ENCODE data around the gene NEUROD6. TPM values are rescaled to one million over a fixed set of nuclear protein-coding genes. Genes with fewer than 3 reads are reported as not detected.

NEUROD6 gene
- total RNA-seq, 1 donor from 2014 or later: not detected

DNA sequence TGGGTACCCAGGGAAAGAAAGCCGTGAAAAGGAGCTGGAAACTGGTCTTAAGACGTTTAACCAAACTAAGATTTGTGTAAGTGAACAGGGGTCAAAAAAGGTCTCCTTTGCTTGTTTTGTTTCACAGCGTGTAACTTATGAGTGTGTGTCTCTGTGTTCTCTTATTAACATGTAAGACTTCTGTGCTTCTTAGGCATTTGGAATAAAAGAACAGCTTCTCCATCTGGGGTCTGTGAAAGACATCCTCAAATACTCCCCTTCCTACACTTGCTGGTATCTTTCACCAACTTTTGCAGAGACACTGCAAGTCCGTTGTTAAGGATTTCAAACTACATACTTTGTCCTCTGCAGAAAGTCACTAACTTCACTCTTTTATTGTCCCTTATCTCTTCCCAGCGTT is 615 bp upstream of the NEUROD6 start:
- Mint-ChIP-seq H3K27me3 (ENCODE audit: unreplicated experiment) (peaks cover 2% of the 10 kb centered on the region), H3K4me1 (ENCODE audit: low read depth, unreplicated experiment) (peaks cover 13% of the 10 kb centered on the region)
- DNase-seq: no peak

DNA sequence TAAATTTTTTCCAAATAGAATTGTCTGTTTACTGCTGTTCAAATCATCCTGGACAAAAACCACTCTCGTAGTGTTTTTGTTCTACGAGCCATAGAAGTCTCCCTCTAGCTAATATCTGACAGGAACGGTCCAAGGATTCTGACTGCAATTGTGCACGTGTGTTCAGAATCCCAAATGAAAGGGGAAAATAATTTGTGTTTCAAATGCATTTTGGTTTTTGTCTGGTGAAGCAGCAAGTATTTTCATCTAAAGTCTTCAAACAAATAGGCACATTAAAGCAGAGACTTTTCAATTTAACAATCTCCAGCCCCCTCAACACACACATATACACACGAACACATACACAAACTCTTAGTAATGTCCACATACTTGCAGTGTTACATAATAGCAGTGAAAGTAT is 475 bp downstream of the NEUROD6 start:
- DNase-seq: no peak
- peaks cover 13% of the 10 kb centered on the region for H3K4me1 Mint-ChIP-seq (ENCODE audit: low read depth, unreplicated experiment)
- no peak overlapping the region for H3K27ac Mint-ChIP-seq (ENCODE audit: unreplicated experiment)
- no peak overlapping the region for H3K4me3 Mint-ChIP-seq (ENCODE audit: unreplicated experiment)
- H3K9me3 Mint-ChIP-seq (ENCODE audit: unreplicated experiment): peaks cover 2% of the 10 kb centered on the region
- peaks cover 3% of the 10 kb centered on the region for H3K27me3 Mint-ChIP-seq (ENCODE audit: unreplicated experiment)
- TF ChIP-seq, protein P1, sequence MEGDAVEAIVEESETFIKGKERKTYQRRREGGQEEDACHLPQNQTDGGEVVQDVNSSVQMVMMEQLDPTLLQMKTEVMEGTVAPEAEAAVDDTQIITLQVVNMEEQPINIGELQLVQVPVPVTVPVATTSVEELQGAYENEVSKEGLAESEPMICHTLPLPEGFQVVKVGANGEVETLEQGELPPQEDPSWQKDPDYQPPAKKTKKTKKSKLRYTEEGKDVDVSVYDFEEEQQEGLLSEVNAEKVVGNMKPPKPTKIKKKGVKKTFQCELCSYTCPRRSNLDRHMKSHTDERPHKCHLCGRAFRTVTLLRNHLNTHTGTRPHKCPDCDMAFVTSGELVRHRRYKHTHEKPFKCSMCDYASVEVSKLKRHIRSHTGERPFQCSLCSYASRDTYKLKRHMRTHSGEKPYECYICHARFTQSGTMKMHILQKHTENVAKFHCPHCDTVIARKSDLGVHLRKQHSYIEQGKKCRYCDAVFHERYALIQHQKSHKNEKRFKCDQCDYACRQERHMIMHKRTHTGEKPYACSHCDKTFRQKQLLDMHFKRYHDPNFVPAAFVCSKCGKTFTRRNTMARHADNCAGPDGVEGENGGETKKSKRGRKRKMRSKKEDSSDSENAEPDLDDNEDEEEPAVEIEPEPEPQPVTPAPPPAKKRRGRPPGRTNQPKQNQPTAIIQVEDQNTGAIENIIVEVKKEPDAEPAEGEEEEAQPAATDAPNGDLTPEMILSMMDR (IDR thresholded peaks at IDR 0.05; ENCODE audit: partially characterized antibody, unreplicated experiment): no peak
- no peaks in the 10 kb centered on the region for H3K36me3 Mint-ChIP-seq (ENCODE audit: unreplicated experiment)

More for the DNA sequence above, 615 bp upstream of the NEUROD6 start:
- TF ChIP-seq, protein P1 (IDR thresholded peaks at IDR 0.05; ENCODE audit: partially characterized antibody, unreplicated experiment): no peak
- H3K9me3 Mint-ChIP-seq (ENCODE audit: unreplicated experiment): peaks cover 2% of the 10 kb centered on the region
- no peak overlapping the region for H3K27ac Mint-ChIP-seq (ENCODE audit: unreplicated experiment)
- no peaks in the 10 kb centered on the region for H3K36me3 Mint-ChIP-seq (ENCODE audit: unreplicated experiment)
- no peak overlapping the region for H3K4me3 Mint-ChIP-seq (ENCODE audit: unreplicated experiment)

DNA sequence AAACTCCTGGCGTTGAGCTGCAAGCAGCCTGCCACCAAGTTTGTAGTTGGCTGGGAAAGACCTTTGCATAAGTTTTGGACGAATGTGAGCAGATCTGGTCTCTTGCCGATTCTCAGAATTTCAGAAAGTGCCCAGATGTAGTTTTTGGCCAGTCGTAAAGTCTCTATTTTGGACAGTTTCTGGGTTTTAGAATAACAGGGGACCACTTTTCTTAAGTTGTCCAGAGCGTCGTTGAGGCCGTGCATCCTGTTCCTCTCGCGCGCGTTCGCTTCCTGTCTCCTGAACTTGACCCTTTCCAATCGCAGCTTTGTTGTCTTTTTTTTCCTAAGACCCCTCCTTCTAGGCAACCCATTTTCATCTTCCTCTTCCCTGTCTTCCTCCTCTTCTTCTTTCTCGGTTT is 1.8 kb downstream of the NEUROD6 start:
- TF ChIP-seq, protein P1 (IDR thresholded peaks at IDR 0.05; ENCODE audit: partially characterized antibody, unreplicated experiment): no peak
- H3K27ac Mint-ChIP-seq (ENCODE audit: unreplicated experiment): no peak overlapping the region
- peaks cover 4% of the 10 kb centered on the region for H3K27me3 Mint-ChIP-seq (ENCODE audit: unreplicated experiment)
- peaks cover 2% of the 10 kb centered on the region for H3K9me3 Mint-ChIP-seq (ENCODE audit: unreplicated experiment)
- no peak overlapping the region for H3K4me3 Mint-ChIP-seq (ENCODE audit: unreplicated experiment)
- DNase-seq: no peak
- no peaks in the 10 kb centered on the region for H3K36me3 Mint-ChIP-seq (ENCODE audit: unreplicated experiment)
- H3K4me1 Mint-ChIP-seq (ENCODE audit: low read depth, unreplicated experiment): peaks cover 13% of the 10 kb centered on the region

DNA sequence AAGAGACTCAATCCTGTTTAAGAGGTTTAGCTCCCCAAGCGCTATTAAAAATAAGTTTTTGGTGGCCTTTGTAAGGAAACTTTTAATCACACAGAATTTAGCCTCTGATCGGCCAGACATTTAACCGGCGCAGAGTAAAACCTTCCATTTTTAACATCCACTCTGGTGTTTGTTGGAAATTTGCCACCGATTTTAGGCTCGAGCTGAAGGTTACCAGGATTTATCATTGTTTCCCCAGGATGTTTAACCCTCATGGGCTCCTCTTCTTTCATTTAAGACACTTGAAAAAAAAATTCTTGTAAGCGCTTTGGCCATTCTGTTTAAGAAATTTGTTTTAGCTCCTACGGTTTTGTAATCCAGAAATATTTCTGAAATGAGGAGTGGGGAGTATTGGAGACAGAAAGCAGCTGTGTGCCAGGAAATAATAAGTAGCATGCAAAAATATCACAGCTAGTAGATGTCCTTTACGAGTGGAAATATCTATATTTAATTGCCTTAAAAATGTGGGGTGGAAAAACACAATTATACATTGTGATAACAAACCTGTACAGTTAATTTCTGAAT is 3.4 kb downstream of the NEUROD6 start:
- TF ChIP-seq, protein P1 (IDR thresholded peaks at IDR 0.05; ENCODE audit: partially characterized antibody, unreplicated experiment): no peak
- peaks cover 2% of the 10 kb centered on the region for H3K9me3 Mint-ChIP-seq (ENCODE audit: unreplicated experiment)
- no peaks in the 10 kb centered on the region for H3K36me3 Mint-ChIP-seq (ENCODE audit: unreplicated experiment)
- DNase-seq: no peak
- no peak overlapping the region for H3K27ac Mint-ChIP-seq (ENCODE audit: unreplicated experiment)
- peaks cover 13% of the 10 kb centered on the region for H3K4me1 Mint-ChIP-seq (ENCODE audit: low read depth, unreplicated experiment)
- H3K27me3 Mint-ChIP-seq (ENCODE audit: unreplicated experiment): peaks cover 4% of the 10 kb centered on the region
- H3K4me3 Mint-ChIP-seq (ENCODE audit: unreplicated experiment): peak overlapping the region; percentile 56

DNA sequence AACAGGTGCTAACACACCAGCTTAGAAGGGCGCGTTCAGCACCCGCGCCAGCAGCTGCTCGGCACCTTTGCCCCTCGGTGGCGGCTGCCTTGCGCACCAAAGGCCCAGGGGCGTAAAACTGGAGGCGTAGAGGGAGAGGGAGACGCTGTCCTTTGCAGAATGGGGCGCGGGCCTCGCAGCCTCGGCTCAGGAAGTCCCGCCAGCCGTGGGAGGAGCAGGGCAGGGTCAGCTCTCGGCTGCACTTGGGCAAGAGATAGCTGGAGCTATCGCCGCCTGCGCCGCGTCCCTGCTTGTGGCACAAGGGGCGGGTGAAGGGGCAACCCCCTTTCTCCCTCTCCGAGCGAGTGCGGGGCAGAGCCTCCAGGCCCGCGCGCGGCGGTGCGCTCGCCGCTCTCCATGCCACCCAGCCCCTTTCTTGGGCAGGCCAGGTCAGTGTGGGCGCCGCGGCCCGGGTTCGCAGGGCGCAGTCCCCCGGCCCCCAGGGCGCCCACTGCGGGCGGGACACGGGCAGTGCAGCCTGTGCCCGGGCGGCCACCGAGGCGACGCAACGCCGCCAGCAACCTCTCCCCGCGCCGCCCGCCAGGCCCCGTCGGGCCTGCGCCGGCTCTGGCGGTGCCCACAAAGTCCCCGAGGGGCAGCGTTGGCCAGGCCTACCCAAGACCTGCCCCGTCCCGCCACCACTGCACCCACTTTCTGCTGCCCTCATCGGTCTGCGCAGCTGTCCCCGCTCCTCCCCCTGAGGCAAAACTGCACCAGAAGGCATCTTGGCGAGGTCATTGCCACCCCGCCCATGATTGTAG is 4.1 kb downstream of the NEUROD6 start:
- peak; percentile 55 for DNase-seq

More for the DNA sequence above, 4.1 kb downstream of the NEUROD6 start:
- peak overlapping the region; percentile 56 for H3K4me3 Mint-ChIP-seq (ENCODE audit: unreplicated experiment)
- peaks cover 2% of the 10 kb centered on the region for H3K9me3 Mint-ChIP-seq (ENCODE audit: unreplicated experiment)
- H3K27ac Mint-ChIP-seq (ENCODE audit: unreplicated experiment): no peak overlapping the region
- TF ChIP-seq, protein P1 (IDR thresholded peaks at IDR 0.05; ENCODE audit: partially characterized antibody, unreplicated experiment): peak; percentile 60
- H3K27me3 Mint-ChIP-seq (ENCODE audit: unreplicated experiment): peaks cover 4% of the 10 kb centered on the region
- peaks cover 11% of the 10 kb centered on the region for H3K4me1 Mint-ChIP-seq (ENCODE audit: low read depth, unreplicated experiment)
- no peaks in the 10 kb centered on the region for H3K36me3 Mint-ChIP-seq (ENCODE audit: unreplicated experiment)
